GM12873 (cell line): Measurements from ENCODE around the gene TOE1.
A peak's percentile ranks its signal among the peaks of the same experiment; 100 is the strongest.

Experiments
- CTCF ChIP-seq: IDR thresholded peaks from 2 replicates; pipeline ENCODE4 v1.5.1; 2012; ENCODE audit warnings: low read depth, mild to moderate bottlenecking, moderate library complexity, low read length, control low read depth; ENCODE audit not compliant: insufficient read depth; ENCODE audit errors: missing control alignments

Gene TOE1

GRCh38 chr1:45339789-45340558 is at the start of gene TOE1, which contains the start of gene MUTYH:
Gene TOE1 (plus strand): TSS chr1:45340170. CDS start chr1:45340253, 83 bp downstream.
Gene MUTYH (minus strand): TSS chr1:45340440. CDS start chr1:45334505, 5,935 bp downstream.
- no peak for TF ChIP-seq CTCF

- no peak for TF ChIP-seq CTCF
Measured at GRCh38 chr1:45291716-45292115, 48.3 kb upstream of the TOE1 start.

- no peak for TF ChIP-seq CTCF
Measured at GRCh38 chr1:45297666-45298356, 42.2 kb upstream of the TOE1 start.

- no peak for TF ChIP-seq CTCF
Measured at GRCh38 chr1:45299296-45299695, 40.7 kb upstream of the TOE1 start.

GRCh38 chr1:45299981-45300668 is 39.8 kb upstream of the TOE1 start:
- peak; percentile 80 for TF ChIP-seq CTCF

- no peak for TF ChIP-seq CTCF
Measured at GRCh38 chr1:45300669-45300997, 39.3 kb upstream of the TOE1 start.
